K562 (cell line): ENCODE measurements around the gene LYPLA2. TPM values are rescaled to one million over a fixed set of nuclear protein-coding genes. Genes with fewer than 3 reads are reported as not detected.

Experiments used
- C11orf30 ChIP-seq: fragments of 450-650 bp; IDR thresholded peaks from 2 replicates; pipeline ENCODE4 v1.6.1; 2016; ENCODE audit warnings: low read depth, mild to moderate bottlenecking
- DNMT1 ChIP-seq: fragments of 450-650 bp; IDR thresholded peaks from 2 replicates; pipeline ENCODE4 v1.6.1; 2016; ENCODE audit warnings: antibody characterized with exemption, mild to moderate bottlenecking
- ELF2 ChIP-seq: fragments of 250-450 bp; sonication (Bioruptor Pico); IDR thresholded peaks from 2 replicates; pipeline ENCODE4 v1.5.0; 2021; ENCODE audit warnings: mild to moderate bottlenecking
- ETS1 ChIP-seq: conservative IDR thresholded peaks from 2 replicates; pipeline ENCODE4 v1.6.1; 2011; ENCODE audit warnings: low read depth, mild to moderate bottlenecking, low read length; ENCODE audit not compliant: control insufficient read depth
- FOSL1 ChIP-seq: fragments of 200-800 bp; sonication (Bioruptor generic); conservative IDR thresholded peaks from 2 replicates; pipeline ENCODE4 v1.6.1; 2016; ENCODE audit warnings: missing genetic modification characterization, missing compliant biosample characterization
- MTA1 ChIP-seq: fragments of 450-650 bp; IDR thresholded peaks from 2 replicates; pipeline ENCODE4 v1.6.1; 2017; ENCODE audit warnings: borderline replicate concordance
- NFE2 ChIP-seq: IDR thresholded peaks from 2 replicates; pipeline ENCODE4 v1.6.1; 2014; ENCODE audit warnings: antibody characterized with exemption, low read depth
- PML ChIP-seq: IDR thresholded peaks from 2 replicates; pipeline ENCODE4 v1.6.1; 2012; ENCODE audit warnings: low read length, inconsistent platforms
- PPARD ChIP-seq: fragments of 250-450 bp; sonication (Bioruptor Pico); IDR thresholded peaks from 2 replicates; pipeline ENCODE4 v1.8.0; 2022; ENCODE audit warnings: inconsistent platforms, mild to moderate bottlenecking, moderate library complexity
- SOX6 ChIP-seq: fragments of 450-650 bp; IDR thresholded peaks from 2 replicates; pipeline ENCODE4 v1.6.1; 2014; ENCODE audit warnings: mild to moderate bottlenecking
- STAT6 ChIP-seq: sonication (generic); formaldehyde crosslinking; IDR thresholded peaks from 2 replicates; pipeline ENCODE4 v1.8.1; 2023; ENCODE audit warnings: mild to moderate bottlenecking, missing genetic modification reagents
- TAF1 ChIP-seq: IDR thresholded peaks from 2 replicates; pipeline ENCODE4 v1.6.1; 2011; ENCODE audit warnings: mild to moderate bottlenecking, low read length, moderate library complexity; ENCODE audit not compliant: insufficient read depth, control insufficient read depth, severe bottlenecking; ENCODE audit errors: extremely low read depth
- TCF7 ChIP-seq: sonication (generic); IDR thresholded peaks from 2 replicates; pipeline ENCODE4 v1.6.1; 2016; ENCODE audit warnings: antibody characterized with exemption, borderline replicate concordance
- TEAD4 ChIP-seq, 2 experiments: sonication (generic) in 1 of 2; formaldehyde crosslinking in 1 of 2; IDR thresholded peaks; 2 replicates each; pipeline versions ENCODE4 v1.6.1 to v1.8.0; 2012 to 2022; ENCODE audit warnings: borderline replicate concordance in 1 of 2, inconsistent platforms in 1 of 2, low read length in 1 of 2, mild to moderate bottlenecking in 1 of 2, missing genetic modification reagents in 1 of 2
- ZNF318 ChIP-seq, 2 experiments: fragments of 450-650 bp; IDR thresholded peaks; 2 replicates each; pipeline ENCODE4 v1.6.1; 2016; ENCODE audit warnings: mild to moderate bottlenecking in 2 of 2, borderline replicate concordance in 1 of 2, low read depth in 1 of 2, moderate library complexity in 1 of 2
- ZNF76 ChIP-seq: fragments of 250-450 bp; sonication (Bioruptor Pico); IDR thresholded peaks from 2 replicates; pipeline ENCODE4 v1.4.0; 2020; ENCODE audit warnings: mild to moderate bottlenecking, moderate library complexity, borderline replicate concordance
- polyA plus RNA-seq, 8 experiments: library from polyadenylated mRNA; depleted of rRNA in 4 of 8; stranded (reverse) in 5 of 8; unstranded in 3 of 8; fragments of >200 nt; fragmentation: Nextera tagmentation in 2 of 8; fragmentation: Illumina TruSeq in 1 of 8; extraction: Ambion mirVana in 2 of 8; extraction: Trizol in 1 of 8; gene quantifications; 2 replicates each; pipeline versions ENCODE4 v1.2.1 to v1.2.3, GENCODE V29; 2011 to 2014; ENCODE audit warnings: inconsistent platforms in 1 of 8, missing spikeins in 1 of 8
- total RNA-seq, 7 experiments: library from RNA; depleted of rRNA in 6 of 7; stranded (reverse); fragments of >200 nt in 6 of 7; fragmentation: Illumina TruSeq in 2 of 7; extraction: Trizol in 2 of 7; gene quantifications; 2 replicates each; pipeline versions ENCODE4 v1.2.1 to v1.2.3, GENCODE V29; 2011 to 2021; ENCODE audit warnings: low replicate concordance in 1 of 7

Gene LYPLA2
- total and polyA plus RNA-seq, 9 of the 15 experiments (the other 6 are each of a cell fraction or from before 2014, with no cell fraction given) = 3.9 to 128 (median 60.1) TPM

- TF ChIP-seq ETS1 (no peak), C11orf30 (peak; percentile 99), NFE2 (peak; percentile 92), STAT6 (CRISPR knock-in tag) (no peak), PML (no peak), SOX6 (0 out of 2 replicates have a peak, but pooled peaks have one; percentile 19), ELF2 (CRISPR knock-in tag) (no peak), PPARD (CRISPR knock-in tag) (no peak), DNMT1 (no peak), ZNF318 (IDR thresholded peaks at IDR 0.05; ENCODE audit: borderline replicate concordance in 1 of 2, low read depth in 1 of 2) (0 out of 4 replicates have a peak, but pooled peaks of 1 of the 2 experiments have one; percentile 74), FOSL1 (peak; percentile 95), TAF1 (no peak), ZNF76 (no peak), MTA1 (no peak), TCF7 (peak; percentile 28; the same call in 1 of the 2 replicates), TEAD4 (IDR thresholded peaks at IDR 0.05; ENCODE audit: low read length) (no peak; the same call in 1 of the 2 replicates), TEAD4 (CRISPR knock-in tag; IDR thresholded peaks at IDR 0.05; ENCODE audit: borderline replicate concordance) (no peak)
These were observed 11.0 kb upstream of the LYPLA2 start (continued) for GRCh38 chr1:23779826-23780371.
